Glutamatergic neuron (in vitro differentiated cells): ENCODE measurements around the gene CEACAM16. TPM values are rescaled to one million over a fixed set of nuclear protein-coding genes. Genes with fewer than 3 reads are reported as not detected.
"Not testable (repeated sequence)": the region's sequence is repeated elsewhere in the genome, so short reads cannot be mapped to it uniquely, and the experiment has no call there.

ENCODE experiments used
- DNase-seq: peaks from one replicate; pipeline ENCODE4 v3.0.0; 2022
- H3K27ac Mint-ChIP-seq: one replicate; pipeline ENCODE4 v1.8.0; 2020; ENCODE audit warnings: mild to moderate bottlenecking, mixed read lengths, inconsistent platforms; ENCODE audit not compliant: unreplicated experiment
- H3K27me3 Mint-ChIP-seq: one replicate; pipeline ENCODE4 v1.8.0; 2020; ENCODE audit warnings: mild to moderate bottlenecking, moderate library complexity, mixed read lengths, inconsistent platforms; ENCODE audit not compliant: unreplicated experiment
- H3K36me3 Mint-ChIP-seq: one replicate; pipeline ENCODE4 v1.8.0; 2020; ENCODE audit warnings: mild to moderate bottlenecking, mixed read lengths, inconsistent platforms; ENCODE audit not compliant: unreplicated experiment
- H3K4me1 Mint-ChIP-seq: one replicate; pipeline ENCODE4 v1.8.0; 2020; ENCODE audit warnings: mild to moderate bottlenecking, low read depth, mixed read lengths, inconsistent platforms; ENCODE audit not compliant: unreplicated experiment
- H3K4me3 Mint-ChIP-seq: one replicate; pipeline ENCODE4 v1.8.0; 2020; ENCODE audit warnings: mild to moderate bottlenecking, mixed read lengths, inconsistent platforms; ENCODE audit not compliant: unreplicated experiment
- H3K9me3 Mint-ChIP-seq: one replicate; pipeline ENCODE4 v1.8.0; 2020; ENCODE audit warnings: mild to moderate bottlenecking, moderate library complexity, mixed read lengths, inconsistent platforms; ENCODE audit not compliant: unreplicated experiment
- total RNA-seq: library from RNA; stranded (reverse); fragmentation: NEBNext Ultra II Directional; extraction: Animal tissue kit (Norgen Biotek cat#: 25700); gene quantifications from one replicate; pipeline ENCODE4 v1.2.1, GENCODE V29; 2021; ENCODE audit not compliant: unreplicated experiment
- TF ChIP-seq, protein P1 (sequence below): fragments of 200-600 bp; sonication (generic); IDR thresholded peaks from one replicate; pipeline ENCODE4 v1.5.0; 2021; ENCODE audit not compliant: partially characterized antibody, unreplicated experiment

The CEACAM16 gene
- total RNA-seq, 1 donor from 2014 or later, result not detected

DNA sequence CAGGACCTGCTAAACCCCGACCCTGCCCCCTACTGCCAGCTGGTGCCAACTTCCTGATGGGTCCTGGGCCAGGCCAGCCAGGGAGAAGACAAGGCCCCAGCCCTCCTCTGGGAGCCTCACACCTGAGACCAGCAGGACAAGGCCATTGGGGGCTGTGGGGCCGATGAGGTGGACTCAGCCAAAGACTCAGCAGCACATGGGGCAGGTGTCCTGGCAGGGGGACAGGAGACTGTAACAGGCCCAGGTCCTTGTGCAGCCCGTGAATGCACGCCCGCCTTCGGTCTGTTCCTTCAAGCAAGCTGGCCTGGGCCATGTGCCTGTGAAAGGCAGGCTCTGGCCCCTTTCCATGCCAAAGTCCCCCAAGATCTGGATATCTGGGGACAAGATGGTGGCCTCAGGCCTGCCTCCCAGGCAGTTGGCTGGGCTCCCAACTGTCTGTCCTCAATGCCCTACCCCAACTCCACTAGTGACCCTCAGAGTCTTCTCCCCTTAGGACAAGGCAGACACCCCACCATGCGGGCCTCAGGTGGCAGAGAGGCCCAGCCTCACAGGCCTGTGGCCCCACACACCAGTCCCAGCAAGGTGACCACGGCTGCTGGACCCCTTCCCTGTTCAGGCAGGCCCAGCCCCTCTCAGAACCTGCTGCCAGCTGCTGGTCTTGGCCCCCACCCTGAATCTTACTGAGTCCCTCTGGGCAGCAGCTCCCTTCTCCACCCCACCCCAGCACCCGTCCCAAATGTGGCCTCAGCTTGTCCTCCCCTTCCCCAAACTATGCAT lies 15.3 kb upstream of the CEACAM16 start:
- Mint-ChIP-seq H3K27ac (no peak overlapping the region), H3K27me3 (peaks cover 4% of the 10 kb centered on the region), H3K9me3 (peaks cover 2% of the 10 kb centered on the region), H3K36me3 (no peaks in the 10 kb centered on the region), H3K4me3 (no peak overlapping the region), H3K4me1 (no peaks in the 10 kb centered on the region)
- TF ChIP-seq, protein P1, sequence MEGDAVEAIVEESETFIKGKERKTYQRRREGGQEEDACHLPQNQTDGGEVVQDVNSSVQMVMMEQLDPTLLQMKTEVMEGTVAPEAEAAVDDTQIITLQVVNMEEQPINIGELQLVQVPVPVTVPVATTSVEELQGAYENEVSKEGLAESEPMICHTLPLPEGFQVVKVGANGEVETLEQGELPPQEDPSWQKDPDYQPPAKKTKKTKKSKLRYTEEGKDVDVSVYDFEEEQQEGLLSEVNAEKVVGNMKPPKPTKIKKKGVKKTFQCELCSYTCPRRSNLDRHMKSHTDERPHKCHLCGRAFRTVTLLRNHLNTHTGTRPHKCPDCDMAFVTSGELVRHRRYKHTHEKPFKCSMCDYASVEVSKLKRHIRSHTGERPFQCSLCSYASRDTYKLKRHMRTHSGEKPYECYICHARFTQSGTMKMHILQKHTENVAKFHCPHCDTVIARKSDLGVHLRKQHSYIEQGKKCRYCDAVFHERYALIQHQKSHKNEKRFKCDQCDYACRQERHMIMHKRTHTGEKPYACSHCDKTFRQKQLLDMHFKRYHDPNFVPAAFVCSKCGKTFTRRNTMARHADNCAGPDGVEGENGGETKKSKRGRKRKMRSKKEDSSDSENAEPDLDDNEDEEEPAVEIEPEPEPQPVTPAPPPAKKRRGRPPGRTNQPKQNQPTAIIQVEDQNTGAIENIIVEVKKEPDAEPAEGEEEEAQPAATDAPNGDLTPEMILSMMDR, result no peak
- no peak for DNase-seq

DNA sequence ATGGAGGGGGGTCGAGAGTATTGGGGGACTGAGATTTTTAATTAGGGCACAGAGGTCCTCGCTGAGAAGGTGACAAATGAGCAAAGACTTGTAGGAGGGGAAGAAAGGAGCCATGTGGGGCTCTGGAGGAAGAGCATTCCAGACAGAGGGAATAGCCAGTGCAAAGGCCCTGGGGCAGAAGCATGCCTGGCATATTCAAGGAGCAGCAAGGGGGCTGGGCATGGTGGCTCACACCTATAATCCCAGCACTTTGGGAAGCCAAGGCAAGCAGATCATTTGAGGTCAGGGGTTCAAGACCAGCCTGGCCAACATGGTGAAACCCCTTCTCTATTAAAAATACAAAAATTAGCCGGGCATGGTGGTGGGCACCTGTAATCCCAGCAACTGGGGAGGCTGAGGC lies 14.6 kb upstream of the CEACAM16 start:
- not testable (repeated sequence) for H3K27me3 Mint-ChIP-seq, H3K4me3 Mint-ChIP-seq, H3K36me3 Mint-ChIP-seq, H3K4me1 Mint-ChIP-seq, H3K9me3 Mint-ChIP-seq, H3K27ac Mint-ChIP-seq, DNase-seq

DNA sequence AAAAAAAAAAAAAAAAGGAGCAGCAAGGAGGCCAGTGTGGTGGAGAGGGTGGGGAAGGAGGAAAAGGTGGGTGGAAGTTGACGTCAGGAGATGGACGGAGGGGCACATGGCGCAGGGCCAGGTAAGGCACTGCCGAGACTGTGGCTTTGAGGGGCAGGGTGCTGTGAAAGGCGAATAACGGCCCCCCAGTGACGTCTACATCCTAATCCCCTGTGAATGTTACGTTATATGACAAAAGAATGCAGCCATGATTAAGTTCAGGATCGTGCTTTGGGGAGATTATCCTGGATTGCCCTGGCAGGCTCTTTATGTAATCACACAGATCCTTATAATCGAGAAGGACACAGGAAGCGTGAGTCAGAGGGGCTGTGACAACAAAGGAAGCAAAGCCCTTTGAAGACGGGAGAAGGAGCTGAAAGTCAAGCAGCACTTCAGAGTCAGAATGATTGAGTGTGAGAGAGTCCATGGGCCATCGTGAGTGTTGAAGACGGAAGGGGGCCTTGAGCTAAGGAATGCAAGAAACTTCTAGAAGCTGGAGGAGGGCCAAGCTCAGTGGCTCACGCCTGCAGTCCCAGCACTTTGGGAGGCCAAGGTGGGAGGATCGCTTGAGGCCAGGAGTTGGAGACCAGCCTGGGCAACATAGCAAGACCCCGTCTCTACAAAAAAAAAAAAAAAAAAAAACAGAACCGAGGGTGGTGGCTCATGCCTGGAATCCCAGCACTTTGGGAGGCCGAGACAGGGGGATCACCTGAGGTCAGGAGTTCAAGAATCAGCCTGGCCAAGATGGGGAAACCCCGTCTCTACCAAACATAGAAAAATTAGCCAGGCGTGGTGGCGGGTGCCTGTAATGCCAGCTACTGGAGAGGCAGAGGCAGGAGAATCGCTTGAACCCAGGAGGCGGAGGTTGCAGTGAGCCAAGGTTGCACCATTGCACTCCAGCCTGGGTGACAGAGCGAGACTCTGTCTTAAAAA lies 13.8 kb upstream of the CEACAM16 start:
- no peaks in the 10 kb centered on the region for H3K4me1 Mint-ChIP-seq
- no peak overlapping the region for H3K4me3 Mint-ChIP-seq
- H3K27me3 Mint-ChIP-seq, result peaks cover 4% of the 10 kb centered on the region
- TF ChIP-seq, protein P1, result no peak
- no peak for DNase-seq
- no peak overlapping the region for H3K27ac Mint-ChIP-seq
- no peaks in the 10 kb centered on the region for H3K36me3 Mint-ChIP-seq
- peaks cover 2% of the 10 kb centered on the region for H3K9me3 Mint-ChIP-seq

DNA sequence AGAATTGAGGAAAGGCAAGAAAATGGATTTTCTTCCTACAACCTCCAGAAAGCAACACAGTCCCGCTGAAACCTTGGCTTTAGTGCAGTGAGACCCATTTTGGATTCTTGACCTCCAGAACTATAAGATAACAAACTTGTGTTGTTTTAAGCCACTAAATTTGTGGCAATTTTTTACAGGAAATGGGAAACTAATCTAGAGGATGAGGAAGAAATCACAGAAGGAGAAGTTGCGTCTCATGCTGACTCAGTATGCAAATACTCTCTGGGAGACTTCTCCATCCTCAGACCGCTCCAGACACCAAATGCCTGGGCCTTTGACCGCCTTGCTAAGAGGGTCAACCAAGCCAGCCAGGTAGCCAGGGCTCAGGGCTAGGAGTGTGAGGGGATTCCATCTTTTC lies 13.1 kb upstream of the CEACAM16 start:
- H3K4me1 Mint-ChIP-seq, result no peaks in the 10 kb centered on the region
- H3K27me3 Mint-ChIP-seq, result peaks cover 4% of the 10 kb centered on the region
- TF ChIP-seq, protein P1, result no peak
- DNase-seq, result no peak
- no peak overlapping the region for H3K27ac Mint-ChIP-seq
- no peak overlapping the region for H3K4me3 Mint-ChIP-seq
- peaks cover 2% of the 10 kb centered on the region for H3K9me3 Mint-ChIP-seq
- H3K36me3 Mint-ChIP-seq, result no peaks in the 10 kb centered on the region

DNA sequence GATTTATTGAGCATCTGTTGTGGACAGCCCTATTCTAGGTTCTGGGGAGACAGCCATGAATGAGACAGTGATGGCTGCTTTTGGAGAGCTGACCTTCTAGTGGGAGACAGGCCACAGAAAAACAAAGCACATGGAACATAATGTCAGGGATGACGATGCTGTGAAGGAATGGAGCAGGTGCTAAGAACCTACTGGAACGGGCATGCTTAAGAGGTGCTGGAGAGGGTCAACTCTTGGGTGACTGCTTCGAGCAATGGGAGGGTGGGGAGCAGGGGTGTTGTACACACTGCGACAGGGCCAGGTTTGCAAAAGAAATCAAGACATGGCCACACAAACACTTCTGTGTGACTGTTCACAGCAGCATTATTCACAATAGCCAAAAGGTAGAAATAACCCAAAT lies 12.1 kb upstream of the CEACAM16 start:
- Mint-ChIP-seq H3K36me3 (no peaks in the 10 kb centered on the region), H3K9me3 (peaks cover 2% of the 10 kb centered on the region), H3K4me3 (no peak overlapping the region), H3K27ac (no peak overlapping the region), H3K4me1 (no peaks in the 10 kb centered on the region), H3K27me3 (peaks cover 4% of the 10 kb centered on the region)
- no peak for DNase-seq
- TF ChIP-seq, protein P1, result no peak
